Adipocyte (in vitro differentiated cells): ENCODE results near the gene BRF1.

Experiments
- DNase-seq: peaks from one replicate; pipeline ENCODE4 v3.0.0-alpha.2; 2015; ENCODE audit warnings: low read depth
- H3K27me3 ChIP-seq: replicated peaks from 2 replicates; pipeline ENCODE4 v1.7.0; 2013; ENCODE audit warnings: mild to moderate bottlenecking, low read length, moderate library complexity; ENCODE audit not compliant: control insufficient read depth, insufficient read depth
- H3K36me3 ChIP-seq: 2 replicates; pipeline ENCODE4 v1.7.0; 2013; ENCODE audit warnings: low read length, mild to moderate bottlenecking, moderate library complexity; ENCODE audit not compliant: control insufficient read depth, insufficient read depth, severe bottlenecking
- H3K4me1 ChIP-seq: 2 replicates; pipeline ENCODE4 v1.7.0; 2013; ENCODE audit warnings: mild to moderate bottlenecking, low read length, moderate library complexity; ENCODE audit not compliant: control insufficient read depth, insufficient read depth
- H3K4me3 ChIP-seq: 2 replicates; pipeline ENCODE4 v1.7.0; 2013; ENCODE audit warnings: mild to moderate bottlenecking, low read length, moderate library complexity
- H3K9ac ChIP-seq: 2 replicates; pipeline ENCODE4 v1.7.0; 2013; ENCODE audit warnings: mild to moderate bottlenecking, low read length, moderate library complexity
- H3K9me3 ChIP-seq: 2 replicates; pipeline ENCODE4 v1.7.0; 2013; ENCODE audit warnings: mild to moderate bottlenecking, low read length, moderate library complexity; ENCODE audit not compliant: control insufficient read depth

BRF1 gene

DNA sequence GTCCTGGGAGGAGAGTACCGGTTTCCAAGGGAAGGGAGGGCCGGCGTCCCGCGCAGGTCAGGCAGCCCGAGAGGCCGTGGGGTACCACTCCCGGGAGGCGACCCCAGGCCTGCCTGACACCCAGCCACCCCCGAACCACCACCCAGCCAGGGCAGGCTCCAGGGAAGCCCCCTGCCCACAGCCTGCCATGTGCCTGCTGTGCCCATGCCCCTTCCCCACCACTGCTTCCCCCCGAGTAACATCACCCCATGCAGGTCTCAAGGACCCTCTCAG is 122.0 kb downstream of the BRF1 start:
- Histone ChIP-seq H3K4me3 (no peak overlapping the region), H3K36me3 (no peaks in the 10 kb centered on the region), H3K4me1 (peaks cover 11% of the 10 kb centered on the region), H3K27me3 (peaks cover 16% of the 10 kb centered on the region), H3K9ac (no peak overlapping the region), H3K9me3 (no peaks in the 10 kb centered on the region)
- DNase-seq = no peak

DNA sequence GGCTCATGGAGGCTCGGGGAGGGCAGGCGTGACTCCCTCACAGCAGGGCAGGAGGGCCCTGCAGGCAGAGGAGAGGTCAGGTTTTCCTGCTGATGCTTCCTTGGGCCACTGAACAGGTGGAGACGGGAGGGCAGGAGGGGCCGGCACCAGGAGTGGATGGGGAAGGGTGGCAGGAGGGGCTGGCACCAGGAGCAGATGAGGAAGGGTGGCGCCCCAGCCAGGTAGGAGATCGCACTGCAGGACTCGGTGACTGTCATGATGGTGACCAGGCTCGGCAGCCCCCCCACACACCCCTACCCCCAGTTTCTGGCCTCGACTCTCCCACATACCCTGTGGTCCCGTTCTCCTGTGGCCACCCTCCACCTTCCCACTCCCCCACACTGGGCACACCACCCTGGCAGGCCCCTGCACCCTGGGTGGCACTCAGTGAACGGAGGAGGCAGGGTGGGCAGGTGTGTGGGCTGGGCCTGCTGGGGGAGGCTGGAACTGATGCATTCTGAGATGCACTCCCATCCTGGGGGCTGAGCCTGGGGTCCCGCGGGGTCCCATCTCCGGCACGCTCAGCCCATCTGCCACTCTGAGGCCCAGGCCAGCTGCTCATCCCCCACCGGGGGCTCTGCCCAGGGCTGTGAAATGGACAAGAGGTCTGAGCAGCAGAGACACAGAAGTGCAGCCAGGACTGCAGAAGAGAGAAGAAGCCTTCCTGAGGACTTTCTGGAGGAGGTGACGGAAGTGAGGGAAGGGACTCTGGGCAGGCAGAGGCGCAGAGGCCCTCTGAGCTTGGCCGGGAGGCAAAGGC is 122.5 kb downstream of the BRF1 start:
- Histone ChIP-seq H3K4me3 (no peak overlapping the region), H3K27me3 (peaks cover 18% of the 10 kb centered on the region), H3K9me3 (no peaks in the 10 kb centered on the region), H3K4me1 (peaks cover 11% of the 10 kb centered on the region), H3K9ac (no peak overlapping the region), H3K36me3 (no peaks in the 10 kb centered on the region)
- DNase-seq = no peak

- DNase-seq = no peak
- Histone ChIP-seq H3K27me3 (peaks cover 20% of the 10 kb centered on the region), H3K4me3 (no peak overlapping the region), H3K4me1 (peaks cover 11% of the 10 kb centered on the region), H3K9ac (no peak overlapping the region), H3K36me3 (no peaks in the 10 kb centered on the region), H3K9me3 (no peaks in the 10 kb centered on the region)
Observed at GRCh38 chr14:105177082-105177481, 123.7 kb downstream of the BRF1 start.

- H3K4me1 ChIP-seq = peaks cover 11% of the 10 kb centered on the region
- H3K4me3 ChIP-seq = no peak overlapping the region
- H3K9me3 ChIP-seq = no peaks in the 10 kb centered on the region
- no peak for DNase-seq
- H3K27me3 ChIP-seq = peaks cover 18% of the 10 kb centered on the region
- H3K9ac ChIP-seq = no peak overlapping the region
- no peaks in the 10 kb centered on the region for H3K36me3 ChIP-seq
Observed at GRCh38 chr14:105176513-105176912, 124.3 kb downstream of the BRF1 start.

- Histone ChIP-seq H3K9ac (no peak overlapping the region), H3K4me3 (no peak overlapping the region), H3K9me3 (no peaks in the 10 kb centered on the region), H3K27me3 (peaks cover 22% of the 10 kb centered on the region), H3K4me1 (peaks cover 11% of the 10 kb centered on the region), H3K36me3 (no peaks in the 10 kb centered on the region)
- DNase-seq = no peak
Observed at GRCh38 chr14:105173901-105174894, 126.6 kb downstream of the BRF1 start.

GRCh38 chr14:105173145-105173544 is 127.7 kb downstream of the BRF1 start:
- Histone ChIP-seq H3K27me3 (peaks cover 22% of the 10 kb centered on the region), H3K4me3 (no peak overlapping the region), H3K9ac (no peak overlapping the region), H3K9me3 (no peaks in the 10 kb centered on the region), H3K36me3 (no peaks in the 10 kb centered on the region), H3K4me1 (peaks cover 11% of the 10 kb centered on the region)
- DNase-seq = no peak

- peaks cover 8% of the 10 kb centered on the region for H3K4me1 ChIP-seq
- no peak overlapping the region for H3K9ac ChIP-seq
- no peak for DNase-seq
- H3K36me3 ChIP-seq = no peaks in the 10 kb centered on the region
- H3K9me3 ChIP-seq = no peaks in the 10 kb centered on the region
- no peak overlapping the region for H3K4me3 ChIP-seq
- peaks cover 22% of the 10 kb centered on the region for H3K27me3 ChIP-seq
Observed at GRCh38 chr14:105172476-105172875, 128.3 kb downstream of the BRF1 start.

DNA sequence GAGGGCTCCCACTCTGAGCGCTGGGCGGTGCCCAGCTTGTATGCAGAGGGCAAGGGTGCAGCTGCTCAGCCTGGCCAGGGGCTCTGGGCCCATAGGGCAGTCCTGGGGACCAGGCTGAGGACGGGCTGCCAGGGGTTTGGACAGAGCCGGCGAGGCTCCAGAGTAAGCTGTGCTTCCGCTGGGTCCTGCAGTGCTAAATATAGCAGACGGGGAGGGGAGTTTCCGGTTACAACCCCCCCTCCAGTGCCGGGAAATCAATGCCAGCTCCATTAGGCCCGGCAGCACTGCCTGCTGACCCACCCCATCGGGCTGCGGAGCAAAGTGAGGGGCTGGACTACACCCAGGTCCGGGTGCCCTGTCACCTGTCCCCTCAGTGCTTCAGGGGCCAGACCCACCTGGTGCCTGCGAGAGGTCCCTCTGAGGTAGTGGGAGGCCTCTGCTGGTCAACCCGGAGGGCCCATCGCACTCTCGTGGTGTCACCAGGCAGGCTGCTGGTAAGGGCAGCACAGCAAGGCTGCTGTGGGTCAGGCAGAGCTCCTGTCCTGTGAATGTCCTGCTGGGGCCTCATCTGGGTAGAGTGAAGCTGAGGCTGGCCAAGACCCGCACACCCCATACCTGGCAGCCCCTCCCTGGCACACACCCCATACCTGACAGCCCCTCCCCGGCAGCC is 129.7 kb downstream of the BRF1 start:
- peaks cover 30% of the 10 kb centered on the region for H3K27me3 ChIP-seq
- no peaks in the 10 kb centered on the region for H3K36me3 ChIP-seq
- H3K4me1 ChIP-seq = no peaks in the 10 kb centered on the region
- DNase-seq = no peak
- no peak overlapping the region for H3K4me3 ChIP-seq
- no peak overlapping the region for H3K9ac ChIP-seq
- H3K9me3 ChIP-seq = no peaks in the 10 kb centered on the region

- H3K9ac ChIP-seq = no peak overlapping the region
- H3K27me3 ChIP-seq = peaks cover 30% of the 10 kb centered on the region
- no peaks in the 10 kb centered on the region for H3K4me1 ChIP-seq
- H3K9me3 ChIP-seq = no peaks in the 10 kb centered on the region
- no peak for DNase-seq
- no peaks in the 10 kb centered on the region for H3K36me3 ChIP-seq
- H3K4me3 ChIP-seq = no peak overlapping the region
Observed at GRCh38 chr14:105169776-105170655, 130.8 kb downstream of the BRF1 start.

- no peak overlapping the region for H3K9ac ChIP-seq
- H3K4me3 ChIP-seq = no peak overlapping the region
- DNase-seq = peak; percentile 31
- H3K36me3 ChIP-seq = no peaks in the 10 kb centered on the region
- peaks cover 30% of the 10 kb centered on the region for H3K27me3 ChIP-seq
- H3K4me1 ChIP-seq = no peaks in the 10 kb centered on the region
- H3K9me3 ChIP-seq = no peaks in the 10 kb centered on the region
Observed at GRCh38 chr14:105168979-105169507, 131.8 kb downstream of the BRF1 start.
